ENCODE measurements around the gene NKX2-2.

- TF ChIP-seq CTCF (conservative IDR thresholded peaks at IDR 0.05; ENCODE audit: low read depth, low read length) = no peak
- TF ChIP-seq EZH2 (IDR thresholded peaks at IDR 0.05; ENCODE audit: borderline replicate concordance, low read depth, low read length, poor library complexity, severe bottlenecking) = no peak
Observed at GRCh38 chr20:21464916-21465315, 48.9 kb downstream of the NKX2-2 start.
